ENCODE measurements around the gene SDR9C7.
"Not testable (repeated sequence)": the region's sequence is repeated elsewhere in the genome, so short reads cannot be mapped to it uniquely, and the experiment has no call there.

GRCh38 chr12:56965124-56965523 is 30.9 kb upstream of the SDR9C7 start:
- TF ChIP-seq, protein P1, sequence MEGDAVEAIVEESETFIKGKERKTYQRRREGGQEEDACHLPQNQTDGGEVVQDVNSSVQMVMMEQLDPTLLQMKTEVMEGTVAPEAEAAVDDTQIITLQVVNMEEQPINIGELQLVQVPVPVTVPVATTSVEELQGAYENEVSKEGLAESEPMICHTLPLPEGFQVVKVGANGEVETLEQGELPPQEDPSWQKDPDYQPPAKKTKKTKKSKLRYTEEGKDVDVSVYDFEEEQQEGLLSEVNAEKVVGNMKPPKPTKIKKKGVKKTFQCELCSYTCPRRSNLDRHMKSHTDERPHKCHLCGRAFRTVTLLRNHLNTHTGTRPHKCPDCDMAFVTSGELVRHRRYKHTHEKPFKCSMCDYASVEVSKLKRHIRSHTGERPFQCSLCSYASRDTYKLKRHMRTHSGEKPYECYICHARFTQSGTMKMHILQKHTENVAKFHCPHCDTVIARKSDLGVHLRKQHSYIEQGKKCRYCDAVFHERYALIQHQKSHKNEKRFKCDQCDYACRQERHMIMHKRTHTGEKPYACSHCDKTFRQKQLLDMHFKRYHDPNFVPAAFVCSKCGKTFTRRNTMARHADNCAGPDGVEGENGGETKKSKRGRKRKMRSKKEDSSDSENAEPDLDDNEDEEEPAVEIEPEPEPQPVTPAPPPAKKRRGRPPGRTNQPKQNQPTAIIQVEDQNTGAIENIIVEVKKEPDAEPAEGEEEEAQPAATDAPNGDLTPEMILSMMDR (IDR thresholded peaks at IDR 0.05): not testable (repeated sequence)
- not testable (repeated sequence) for TF ChIP-seq POLR2A, POLR2AphosphoS5, EP300 (IDR thresholded peaks at IDR 0.05)
